ENCODE results near the gene MEIOSIN. TPM values are rescaled to one million over a fixed set of nuclear protein-coding genes. Genes with fewer than 3 reads are reported as not detected.
A peak's percentile ranks its signal among the peaks of the same experiment; 100 is the strongest.

MEIOSIN gene
- total and polyA plus RNA-seq, 9 of the 15 experiments (the other 6 are each of a cell fraction or from before 2014, with no cell fraction given), result 0.06 to 2.0 (median 0.76) TPM

- no peak for TF ChIP-seq MITF (IDR thresholded peaks at IDR 0.05)
- no peak for TF ChIP-seq BRD4 (IDR thresholded peaks at IDR 0.05)
- TF ChIP-seq HIVEP1 (CRISPR knock-in tag; IDR thresholded peaks at IDR 0.05), result no peak
- TF ChIP-seq ZNF134 (CRISPR knock-in tag; conservative IDR thresholded peaks at IDR 0.05), result no peak
- no peak for TF ChIP-seq SMAD1 (IDR thresholded peaks at IDR 0.05; ENCODE audit: low read depth, low read length, partially characterized antibody)
- no peak for TF ChIP-seq THAP7 (CRISPR knock-in tag; IDR thresholded peaks at IDR 0.05)
- no peak for TF ChIP-seq LEF1 (IDR thresholded peaks at IDR 0.05)
- TF ChIP-seq RBM17 (IDR thresholded peaks at IDR 0.05; ENCODE audit: borderline replicate concordance, low read depth, low read length), result no peak
- no peak for TF ChIP-seq NFXL1 (CRISPR knock-in tag; IDR thresholded peaks at IDR 0.05)
- peak; percentile 82; the same call in 1 of the 2 replicates for TF ChIP-seq OTX1 (CRISPR knock-in tag; IDR thresholded peaks at IDR 0.05)
- TF ChIP-seq JUN (IDR thresholded peaks at IDR 0.05; ENCODE audit: borderline replicate concordance, low read depth, low read length), result no peak
- no peak for TF ChIP-seq JUN (CRISPR knock-in tag; IDR thresholded peaks at IDR 0.05; ENCODE audit: borderline replicate concordance)
- no peak for TF ChIP-seq ZBTB5 (IDR thresholded peaks at IDR 0.05)
- TF ChIP-seq SOX6 (IDR thresholded peaks at IDR 0.05), result 0 out of 2 replicates have a peak, but pooled peaks have one; percentile 8
- no peak for TF ChIP-seq TAF15 (IDR thresholded peaks at IDR 0.05; ENCODE audit: low read depth, low read length)
- no peak for TF ChIP-seq ZNF395 (CRISPR knock-in tag; IDR thresholded peaks at IDR 0.05)
- no peak for TF ChIP-seq TCF7L2 (IDR thresholded peaks at IDR 0.05; ENCODE audit: low read depth, low read length)
- TF ChIP-seq DIDO1 (tag; IDR thresholded peaks at IDR 0.05; ENCODE audit: low read depth), result no peak
Measured at GRCh38 chr19:45716359-45717130, 16.7 kb upstream of the MEIOSIN start (continued).
